SK-N-SH (cell line): ENCODE measurements around the gene CAND1. TPM values are rescaled to one million over a fixed set of nuclear protein-coding genes. Genes with fewer than 3 reads are reported as not detected.

Experiments used
- CTCF ChIA-PET: fragments of 300-600, 350-600 bp; formaldehyde crosslinking; extraction: SDS; loops from one replicate; lab custom pipeline; 2021; lab: Yijun Ruan, JAX
- POLR2A ChIA-PET: fragments of 350-600 bp; sonication (Branson Sonifier 250); formaldehyde crosslinking; extraction: SDS; loops from one replicate; lab custom pipeline; 2020; ENCODE audit warnings: antibody characterized with exemption, inconsistent platforms; lab: Yijun Ruan, JAX
- DNase-seq: peaks from one replicate; pipeline ENCODE4 v3.0.0; 2012
- H2AFZ ChIP-seq: fragments of 200-600 bp; sonication (generic); 2 replicates; pipeline ENCODE4 v1.8.1; 2016; ENCODE audit warnings: antibody characterized with exemption, mild to moderate bottlenecking, low read depth
- H3F3A ChIP-seq: fragments of 200-600 bp; sonication (generic); replicated peaks from 2 replicates; pipeline ENCODE3; 2016; ENCODE audit warnings: antibody characterized with exemption, mild to moderate bottlenecking; ENCODE audit not compliant: insufficient read depth
- H3K27ac ChIP-seq, 2 experiments: fragments of 200-500 bp in 1 of 2; fragments of 200-600 bp in 1 of 2; sonication (Bioruptor generic) in 1 of 2; sonication (generic), shearing (Covaris generic) in 1 of 2; 2 replicates each; pipeline versions ENCODE4 v1.5.1 to v1.6.1; 2014 to 2016; ENCODE audit warnings: low read depth in 2 of 2, inconsistent platforms in 1 of 2, low read length in 1 of 2, mild to moderate bottlenecking in 1 of 2, mixed read lengths in 1 of 2
- H3K27me3 ChIP-seq: fragments of 200-600 bp; sonication (generic), shearing (Covaris generic); 2 replicates; pipeline ENCODE4 v1.6.1; 2016; ENCODE audit warnings: mixed run types; ENCODE audit not compliant: insufficient read depth
- H3K36me3 ChIP-seq, 2 experiments: fragments of 200-500 bp in 1 of 2; fragments of 200-600 bp in 1 of 2; sonication (Bioruptor generic) in 1 of 2; sonication (generic) in 1 of 2; replicated peaks in 1 of 2; 2 replicates each; pipeline versions ENCODE3 to v1.5.1; 2014 to 2016; ENCODE audit warnings: low read length in 1 of 2, mild to moderate bottlenecking in 1 of 2; ENCODE audit not compliant: insufficient read depth in 2 of 2, control insufficient read depth in 1 of 2
- H3K4me1 ChIP-seq, 2 experiments: fragments of 200-500 bp in 1 of 2; fragments of 200-600 bp in 1 of 2; sonication (Bioruptor generic) in 1 of 2; sonication (generic), shearing (Covaris generic) in 1 of 2; 2 replicates each; pipeline versions ENCODE4 v1.5.1 to v1.6.1; 2014 to 2016; ENCODE audit warnings: low read depth in 1 of 2, low read length in 1 of 2, mixed run types in 1 of 2; ENCODE audit not compliant: insufficient read depth in 2 of 2, control insufficient read depth in 1 of 2
- H3K4me2 ChIP-seq: fragments of 200-600 bp; sonication (generic), shearing (Covaris generic); 2 replicates; pipeline ENCODE4 v1.6.1; 2017; ENCODE audit warnings: mixed run types
- H3K4me3 ChIP-seq, 2 experiments: fragments of 200-500 bp in 1 of 2; fragments of 200-600 bp in 1 of 2; sonication (Bioruptor generic) in 1 of 2; sonication (generic), shearing (Covaris generic) in 1 of 2; 2 replicates each; pipeline versions ENCODE4 v1.5.1 to v1.8.1; 2014 to 2016; ENCODE audit warnings: low read depth in 2 of 2, inconsistent platforms in 1 of 2, low read length in 1 of 2, mild to moderate bottlenecking in 1 of 2, mixed read lengths in 1 of 2, moderate library complexity in 1 of 2
- H3K79me2 ChIP-seq: fragments of 200-600 bp; sonication (generic); 2 replicates; pipeline ENCODE4 v1.8.1; 2017; ENCODE audit warnings: mild to moderate bottlenecking; ENCODE audit not compliant: insufficient read depth
- H3K9ac ChIP-seq: fragments of 200-600 bp; sonication (generic); 2 replicates; pipeline ENCODE4 v1.6.1; 2017; ENCODE audit warnings: mixed run types
- H3K9me2 ChIP-seq: fragments of 200-600 bp; sonication (generic); 2 replicates; pipeline ENCODE4 v1.6.1; 2017; ENCODE audit warnings: mixed run types
- H3K9me3 ChIP-seq: fragments of 200-600 bp; sonication (generic); 2 replicates; pipeline ENCODE4 v1.6.1; 2017; ENCODE audit warnings: mixed run types, mild to moderate bottlenecking, moderate library complexity
- H4K20me1 ChIP-seq: fragments of 200-600 bp; sonication (generic); 2 replicates; pipeline ENCODE4 v1.6.1; 2017; ENCODE audit warnings: mild to moderate bottlenecking, mixed run types; ENCODE audit not compliant: insufficient read depth
- CTCF ChIP-seq: fragments of 200-600 bp; sonication (generic); IDR thresholded peaks from 2 replicates; pipeline ENCODE4 v1.6.1; 2017; ENCODE audit warnings: antibody characterized with exemption, mild to moderate bottlenecking, moderate library complexity
- FOSL2 ChIP-seq: IDR thresholded peaks from 2 replicates; pipeline ENCODE4 v1.4.0; 2012; ENCODE audit warnings: low read depth, mild to moderate bottlenecking, moderate library complexity, borderline replicate concordance
- FOXJ3 ChIP-seq: sonication (generic); formaldehyde crosslinking; IDR thresholded peaks from 2 replicates; pipeline ENCODE4 v1.5.1; 2020; ENCODE audit warnings: mild to moderate bottlenecking, missing genetic modification reagents
- JUND ChIP-seq: IDR thresholded peaks from 2 replicates; pipeline ENCODE4 v1.4.0; 2012
- MAX ChIP-seq: IDR thresholded peaks from 2 replicates; pipeline ENCODE4 v1.4.0; 2012; ENCODE audit warnings: low read depth
- NFIC ChIP-seq: IDR thresholded peaks from 2 replicates; pipeline ENCODE4 v1.4.0; 2012; ENCODE audit warnings: borderline replicate concordance
- NRF1 ChIP-seq: IDR thresholded peaks from 2 replicates; pipeline ENCODE4 v1.6.1; 2012; ENCODE audit warnings: low read depth, mild to moderate bottlenecking, low read length
- RAD21 ChIP-seq: IDR thresholded peaks from 2 replicates; pipeline ENCODE4 v1.6.1; 2012; ENCODE audit warnings: mild to moderate bottlenecking, low read length
- RCOR1 ChIP-seq: fragments of 150-350 bp; IDR thresholded peaks from 2 replicates; pipeline ENCODE4 v1.6.1; 2017; ENCODE audit warnings: antibody characterized with exemption, low read length
- SMC3 ChIP-seq: IDR thresholded peaks from 2 replicates; pipeline ENCODE4 v1.6.1; 2012; ENCODE audit warnings: low read depth, low read length, improper control_type of control experiment
- TAF1 ChIP-seq: IDR thresholded peaks from 2 replicates; pipeline ENCODE4 v1.6.1; 2012; ENCODE audit warnings: low read depth, mild to moderate bottlenecking, low read length, moderate library complexity, borderline replicate concordance
- TEAD4 ChIP-seq: IDR thresholded peaks from 2 replicates; pipeline ENCODE4 v1.4.0; 2012; ENCODE audit warnings: mild to moderate bottlenecking, borderline replicate concordance; ENCODE audit not compliant: insufficient read depth
- USF1 ChIP-seq: IDR thresholded peaks from 2 replicates; pipeline ENCODE4 v1.4.0; 2012; ENCODE audit warnings: low read depth, borderline replicate concordance
- USF2 ChIP-seq: fragments of 150-350 bp; IDR thresholded peaks from 2 replicates; pipeline ENCODE4 v1.6.1; 2017; ENCODE audit warnings: antibody characterized with exemption, low read length, low read depth, borderline replicate concordance
- WGBS: methylation state at CpG from one replicate; pipeline ENCODE4 v1.1.6; 2017; ENCODE audit warnings: low lambda C conversion rate; 5-methylcytosine and 5-hydroxymethylcytosine counted together
- polyA plus RNA-seq, 3 experiments: library from polyadenylated mRNA; depleted of rRNA; stranded (reverse); fragments of >200 nt; gene quantifications; 2 replicates each; pipeline ENCODE4 v1.2.3, GENCODE V29; 2012

CAND1 gene
- polyA plus RNA-seq, 1 of the 3 experiments (the other 2 are of a cell fraction), result 17.4 TPM

GRCh38 chr12:67268896-67269632 is at the start of gene CAND1 (continued):
- TF ChIP-seq USF2 (0 out of 2 replicates have a peak, but pooled peaks have one; percentile 3), TEAD4 (no peak), JUND (no peak), RAD21 (no peak; the same call in 1 of the 2 replicates), RCOR1 (no peak), MAX (peak; percentile 97), SMC3 (no peak), FOXJ3 (no peak; the same call in 1 of the 2 replicates), NRF1 (peak; percentile 27; the same call in 1 of the 2 replicates), NFIC (peak; percentile 92), FOSL2 (no peak), USF1 (no peak), TAF1 (peak; percentile 40; the same call in 1 of the 2 replicates)

- H3K4me3 ChIP-seq, result no peak overlapping the region
- H3K4me1 ChIP-seq, result no peaks in the 10 kb centered on the region
- H3K4me2 ChIP-seq, result no peak overlapping the region
- CTCF ChIA-PET, result interaction anchor here (1.1 to 2.9 kb wide), 5 partner anchors 11 to 194 kb away, joined by 3 to 17 read pairs (median 7); no protein-coding TSS in a partner anchor
- no peak overlapping the region for H3K27ac ChIP-seq
- H3K9me3 ChIP-seq, result no peaks in the 10 kb centered on the region
- H4K20me1 ChIP-seq, result no peaks in the 10 kb centered on the region
- H3K79me2 ChIP-seq, result no peaks in the 10 kb centered on the region
- no peaks in the 10 kb centered on the region for H3F3A ChIP-seq
- H2AFZ ChIP-seq, result no peak overlapping the region
- 10% methylated on average over 4 of the region's 4 CpGs for whole genome bisulfite sequencing
- H3K27me3 ChIP-seq, result no peaks in the 10 kb centered on the region
- POLR2A ChIA-PET, result no interaction called here
- no peaks in the 10 kb centered on the region for H3K9me2 ChIP-seq
- TF ChIP-seq USF2 (no peak), RAD21 (peak; percentile 52), CTCF (peak; percentile 27; the same call in 1 of the 2 replicates), SMC3 (peak; percentile 30; the same call in 1 of the 2 replicates)
- TF ChIP-seq, all 33 proteins: peak for 3
- H3K36me3 ChIP-seq, result no peaks in the 10 kb centered on the region
- H3K9ac ChIP-seq, result no peak overlapping the region
- no peak for DNase-seq
Measured at GRCh38 chr12:67220065-67220464, 49.1 kb upstream of the CAND1 start.
